Fibroblast of gingiva (primary cell): ENCODE data around the gene RBM20.

Experiments
- DNase-seq: peaks from one replicate; pipeline ENCODE4 v3.0.0-alpha.2; 2011; ENCODE audit warnings: low read depth

The RBM20 gene

DNA sequence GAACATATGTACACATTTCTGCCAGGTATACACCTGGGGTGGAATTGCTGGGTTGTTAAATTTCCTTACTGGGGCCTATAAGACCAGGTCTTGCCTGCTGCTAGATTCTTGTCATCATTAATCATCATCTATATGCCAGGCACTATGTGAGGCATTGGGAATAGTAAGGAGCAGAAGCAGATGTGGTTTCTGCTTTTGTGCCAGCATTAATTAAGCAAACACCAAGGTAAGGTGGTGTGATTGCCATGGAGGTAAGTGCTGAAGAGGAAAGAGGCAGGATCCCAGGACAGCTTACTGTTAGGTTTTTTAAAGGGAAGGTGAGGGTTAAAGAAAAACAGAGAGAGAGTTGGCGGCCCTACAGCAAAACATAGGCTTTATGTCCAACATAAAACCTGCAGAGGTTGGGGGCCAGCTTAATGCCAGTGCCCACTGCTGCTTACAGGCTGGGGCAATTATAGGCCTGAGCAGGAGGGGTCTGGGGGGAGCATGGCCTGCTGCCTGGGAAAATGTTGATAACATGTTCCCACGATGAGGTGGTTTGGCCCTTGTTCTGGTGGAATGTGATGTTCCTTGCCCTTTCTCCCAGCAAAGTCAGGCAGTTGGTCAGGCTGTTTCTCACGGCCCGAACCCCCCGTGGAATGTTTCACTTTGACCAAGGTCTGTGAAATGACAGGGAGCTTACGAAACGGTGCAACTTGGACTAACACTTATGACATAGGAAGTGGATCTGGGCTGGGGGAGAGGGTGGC is 93.9 kb downstream of the RBM20 start:
- no peak for DNase-seq

DNA sequence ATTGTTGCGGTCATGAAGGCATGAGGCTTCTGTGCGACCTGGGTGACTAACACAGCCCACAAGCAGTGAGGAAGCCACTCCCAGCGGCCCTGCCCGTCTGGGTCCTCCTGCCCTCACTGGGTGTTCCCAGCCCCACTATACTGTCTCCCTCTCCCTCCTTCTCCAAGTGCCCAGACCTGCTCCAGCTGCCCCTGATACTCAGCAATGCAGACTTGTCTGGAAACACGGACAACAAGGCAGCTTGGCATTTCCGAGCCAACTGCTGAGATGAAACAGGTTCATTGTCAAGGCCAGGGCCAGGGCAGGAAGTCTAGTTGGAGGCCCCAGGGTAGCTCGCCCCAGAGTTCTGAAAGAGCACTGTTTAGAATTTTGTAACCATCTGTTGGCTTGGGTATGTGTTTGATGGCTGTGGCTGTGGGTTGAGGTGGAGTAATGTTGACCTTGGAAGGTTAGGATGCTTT is 95.7 kb downstream of the RBM20 start:
- no peak for DNase-seq

DNA sequence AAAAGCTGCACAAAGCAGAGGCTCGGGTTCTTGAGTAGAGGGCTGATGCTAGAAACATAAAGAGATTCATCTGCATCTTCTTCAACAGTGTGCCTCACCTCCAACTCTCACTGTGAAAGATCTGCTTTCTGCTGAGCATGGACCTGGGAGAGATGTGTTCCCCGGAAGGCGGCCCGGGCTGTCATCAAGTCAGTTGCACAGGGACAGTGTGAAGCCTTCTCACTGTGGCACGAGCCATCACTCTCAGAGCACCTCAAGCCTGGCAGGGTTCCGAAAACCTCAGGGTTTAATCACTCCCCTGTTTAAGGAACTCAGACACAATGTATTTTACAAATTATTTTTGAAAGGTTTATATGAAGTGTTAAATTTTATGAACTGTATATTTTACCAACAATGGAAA is 98.7 kb downstream of the RBM20 start:
- no peak for DNase-seq

DNA sequence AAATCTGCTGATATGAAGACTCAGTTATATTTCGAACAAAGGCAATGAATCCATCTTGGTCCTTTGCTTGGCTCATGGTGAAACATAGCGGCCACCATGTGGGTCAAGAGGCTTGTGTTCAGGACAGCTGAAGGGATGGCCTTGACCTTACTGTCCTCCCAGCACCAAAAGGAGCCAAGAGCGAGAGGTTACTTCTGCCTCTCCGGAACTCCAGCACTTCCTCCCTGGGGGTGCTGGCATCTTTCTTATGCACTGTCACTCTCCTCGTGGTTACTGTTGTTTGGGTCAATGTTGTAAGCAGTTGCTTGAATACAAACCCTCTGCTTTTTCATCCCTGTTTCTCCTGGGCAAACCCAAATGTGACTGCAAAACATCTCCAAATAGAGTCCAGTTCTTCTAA is 100.6 kb downstream of the RBM20 start:
- DNase-seq = no peak

DNA sequence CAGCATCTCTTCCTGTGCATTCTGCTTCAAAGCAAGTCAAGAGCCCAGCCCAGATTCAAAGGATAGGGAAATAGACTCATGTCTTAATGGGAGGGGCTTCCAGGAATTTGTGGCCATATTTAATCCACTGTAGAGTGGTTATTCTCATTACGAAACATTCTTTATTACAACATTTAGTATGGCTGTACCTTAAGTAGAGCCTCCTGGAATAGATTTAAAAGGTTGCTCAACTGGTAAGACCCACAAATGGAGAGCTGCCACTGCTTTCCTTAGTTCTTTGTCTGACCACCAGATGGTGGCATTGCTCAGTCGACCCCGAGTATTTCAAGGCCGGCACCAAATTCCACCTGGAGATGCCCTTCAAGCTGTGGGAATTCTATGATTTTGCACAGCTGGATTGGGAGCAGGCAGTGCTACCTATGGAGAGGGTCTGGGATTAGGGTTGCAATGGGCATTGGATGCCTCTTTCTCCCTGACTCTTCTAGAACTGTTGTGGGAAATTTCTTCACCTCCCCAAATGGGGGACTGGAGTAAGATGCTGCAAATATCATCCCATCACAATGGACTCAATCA is 102.2 kb downstream of the RBM20 start:
- DNase-seq = peak; percentile 74

DNA sequence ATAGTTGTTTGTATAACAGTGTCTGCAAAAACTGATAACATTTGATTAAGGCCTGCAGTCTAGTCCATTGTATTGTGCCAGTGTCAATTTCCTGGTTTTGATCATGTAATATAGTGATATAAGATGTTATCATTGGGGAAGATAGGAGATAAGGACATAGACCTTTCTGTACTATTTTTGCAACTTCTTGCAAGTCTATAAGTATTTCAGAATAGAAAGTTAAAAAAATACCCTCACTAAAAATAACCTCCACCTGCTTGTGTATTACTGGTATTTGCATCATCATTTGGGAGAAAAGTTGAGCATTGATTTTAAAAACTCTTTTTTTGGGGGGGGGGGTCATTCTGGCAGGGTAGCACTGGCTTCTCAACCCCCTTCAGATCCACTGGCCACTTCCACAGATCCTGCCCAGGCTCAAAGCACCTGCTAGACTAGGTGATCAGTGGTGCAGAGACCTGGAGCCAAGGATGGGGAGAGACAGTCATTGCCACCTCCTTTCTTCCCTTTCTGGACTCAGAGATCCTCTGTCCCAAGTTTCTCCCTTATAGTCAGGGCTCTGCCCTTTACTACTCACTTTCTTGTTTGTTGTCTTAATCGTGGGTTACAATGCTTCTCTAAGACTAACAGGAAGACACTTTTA is 103.0 kb downstream of the RBM20 start:
- no peak for DNase-seq

DNA sequence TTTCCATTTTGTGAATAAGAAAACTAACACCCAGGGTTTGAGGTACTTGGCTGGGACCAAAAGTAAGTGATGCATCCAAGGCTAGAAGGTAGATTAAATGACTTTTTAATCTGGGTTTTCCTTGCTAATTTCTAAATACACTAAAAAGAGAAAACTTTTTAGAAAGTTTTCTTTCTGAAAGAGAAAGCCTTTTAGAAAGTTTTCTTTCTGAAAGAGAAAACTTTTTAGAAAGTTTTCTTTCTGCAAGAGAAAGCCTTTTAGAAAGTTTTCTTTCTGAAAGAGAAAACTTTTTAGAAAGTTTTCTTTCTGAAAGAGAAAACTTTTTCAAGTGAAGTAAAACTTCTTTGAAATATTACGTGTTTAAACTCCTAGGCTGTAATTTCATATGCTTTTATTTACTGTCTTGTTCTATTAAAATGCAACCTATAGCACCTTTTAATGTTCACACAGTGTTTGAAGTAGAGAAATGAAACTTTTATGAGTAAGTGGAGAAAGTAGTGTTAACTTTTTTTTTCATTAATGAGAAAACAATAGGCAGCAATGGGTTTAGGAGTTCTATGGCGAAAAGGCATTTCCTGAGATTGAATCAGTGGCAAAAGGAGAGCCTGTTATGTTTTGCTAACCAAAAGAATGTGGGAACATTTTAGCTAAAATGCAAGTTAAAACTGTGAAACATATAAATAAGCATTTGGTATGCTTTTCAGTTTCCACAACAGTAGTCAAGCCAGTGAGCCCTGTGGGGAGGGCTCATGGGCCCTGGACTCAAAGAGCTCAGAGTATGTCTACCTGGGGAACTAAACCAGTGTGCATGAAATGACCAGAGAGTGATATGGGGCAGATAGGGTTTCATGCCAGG is 103.7 kb downstream of the RBM20 start:
- DNase-seq = no peak

DNA sequence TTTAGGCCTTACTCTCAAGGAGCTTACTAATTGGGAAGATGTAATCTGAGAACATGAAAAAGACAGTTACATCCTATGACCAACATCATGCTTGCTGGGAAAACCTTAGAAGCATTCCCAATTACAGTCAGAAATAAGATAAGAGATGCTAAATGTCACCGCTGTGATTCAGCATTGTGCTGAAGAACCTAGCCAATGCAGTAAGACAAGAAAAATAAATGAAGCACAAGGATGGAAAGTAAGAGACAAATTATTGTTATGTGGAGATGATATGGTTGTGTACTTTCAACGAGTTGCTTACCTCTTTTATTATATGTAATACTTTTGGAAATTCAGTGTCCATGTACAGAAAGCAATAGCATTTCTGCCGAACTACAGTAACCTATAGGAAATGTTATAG is 104.8 kb downstream of the RBM20 start:
- DNase-seq = no peak

DNA sequence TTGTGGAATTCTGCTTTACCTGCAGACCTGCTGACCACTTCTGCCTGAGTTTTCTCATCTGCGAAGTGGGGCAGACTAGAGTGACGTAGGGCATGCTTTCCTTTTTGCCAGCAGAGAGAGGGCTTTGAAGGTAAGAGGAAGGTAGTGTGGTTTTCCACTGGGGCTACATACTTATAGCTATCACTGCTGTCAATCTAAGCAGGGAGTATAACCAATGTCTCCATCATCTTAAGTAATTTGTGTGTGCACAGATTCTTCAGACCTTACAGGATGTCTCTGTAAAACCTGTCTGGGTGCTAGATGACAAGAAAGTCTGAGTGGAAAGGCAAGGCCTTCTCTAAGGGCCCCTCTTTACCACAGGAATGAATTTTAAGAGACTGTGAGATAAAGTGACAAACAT is 106.8 kb downstream of the RBM20 start:
- DNase-seq = no peak

DNA sequence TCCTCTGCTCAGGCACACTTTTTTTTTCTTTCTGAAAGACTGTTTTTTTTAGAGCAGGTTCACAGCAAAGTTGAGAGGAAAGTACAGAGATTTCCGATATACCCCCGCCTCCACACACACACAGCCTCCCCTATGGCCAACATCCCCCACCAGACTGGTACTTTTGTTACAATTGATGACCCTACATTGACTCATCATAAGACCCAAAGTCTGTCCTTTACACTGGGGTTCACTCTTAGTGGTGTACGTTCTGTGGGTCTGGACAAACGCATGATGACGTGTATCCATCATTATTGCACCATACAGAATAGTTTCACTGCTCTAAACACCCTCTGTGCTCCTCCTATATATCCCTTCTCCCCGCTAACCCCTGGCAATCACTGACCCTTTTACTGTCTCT is 107.7 kb downstream of the RBM20 start:
- DNase-seq = no peak

DNA sequence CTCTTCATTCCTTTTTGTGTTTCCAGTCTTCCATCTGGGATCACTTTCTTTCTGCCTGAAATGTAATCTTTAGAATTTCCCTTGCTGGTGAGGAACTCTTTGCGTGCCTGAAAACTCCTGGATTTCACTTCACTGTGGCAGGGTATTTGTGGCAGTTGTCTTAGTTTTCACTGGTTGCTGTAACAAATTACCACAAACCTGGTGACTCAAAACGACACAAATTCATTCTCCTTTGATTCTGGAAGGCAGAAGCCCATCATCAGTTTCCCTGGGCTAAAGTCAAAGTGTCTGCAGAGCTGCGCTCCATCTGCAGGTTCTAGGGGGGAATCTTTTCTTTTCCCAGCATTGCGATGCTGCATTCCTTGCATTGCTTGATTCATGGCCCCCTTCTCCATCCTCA is 109.3 kb downstream of the RBM20 start:
- DNase-seq = no peak

DNA sequence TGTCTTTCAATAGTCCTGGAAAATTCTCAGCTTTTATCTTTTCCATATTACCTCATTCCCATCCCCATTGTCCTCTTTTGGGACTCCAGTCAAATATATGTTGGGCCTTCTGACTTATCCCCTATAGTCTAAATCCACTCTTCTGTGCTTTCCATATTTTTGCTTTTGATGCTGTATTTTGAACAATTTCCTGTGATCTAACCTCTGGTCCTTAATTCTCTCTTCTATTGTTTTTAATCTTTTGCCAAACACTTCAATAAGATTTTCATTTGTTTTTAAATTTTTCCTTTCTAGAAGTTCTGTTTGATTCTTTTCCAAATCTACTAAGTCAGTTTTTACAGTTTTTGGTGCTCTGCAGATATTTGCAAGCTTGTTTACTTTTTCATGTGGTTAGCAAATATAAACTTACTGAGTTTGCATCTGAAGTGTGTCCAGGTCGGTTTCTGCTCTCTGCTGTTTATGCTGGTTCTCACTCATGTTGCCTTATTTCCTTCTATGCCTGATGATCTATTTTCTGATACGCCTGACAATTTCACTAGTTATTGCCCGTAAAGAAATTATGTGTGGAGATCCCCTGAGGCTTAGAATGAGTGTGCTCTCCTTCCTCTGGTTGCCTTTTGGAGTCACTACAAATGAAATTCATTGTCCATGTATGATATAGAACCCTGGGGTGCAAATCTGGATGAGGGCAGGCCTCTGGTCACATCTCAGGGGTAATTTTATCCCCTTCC is 110.4 kb downstream of the RBM20 start:
- no peak for DNase-seq

DNA sequence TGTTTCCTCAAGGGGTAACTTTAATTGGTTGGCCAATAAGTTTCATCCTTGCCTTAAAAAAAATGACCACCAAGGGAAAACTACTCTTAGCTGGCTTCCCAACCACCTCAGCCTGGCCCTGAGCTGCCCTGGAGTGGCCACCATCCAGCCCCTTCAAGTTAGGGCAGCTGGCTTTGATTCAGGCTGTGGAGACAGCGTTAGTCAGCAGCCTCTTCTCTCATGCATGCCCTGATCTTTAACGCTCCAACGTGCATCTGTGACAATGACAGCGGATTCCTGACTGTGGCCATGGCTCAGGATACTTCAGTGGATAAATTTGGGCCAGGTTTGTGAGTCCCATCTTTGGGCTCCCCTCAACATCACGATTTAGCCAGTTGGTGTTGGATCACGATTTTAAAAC is 111.6 kb downstream of the RBM20 start:
- no peak for DNase-seq

DNA sequence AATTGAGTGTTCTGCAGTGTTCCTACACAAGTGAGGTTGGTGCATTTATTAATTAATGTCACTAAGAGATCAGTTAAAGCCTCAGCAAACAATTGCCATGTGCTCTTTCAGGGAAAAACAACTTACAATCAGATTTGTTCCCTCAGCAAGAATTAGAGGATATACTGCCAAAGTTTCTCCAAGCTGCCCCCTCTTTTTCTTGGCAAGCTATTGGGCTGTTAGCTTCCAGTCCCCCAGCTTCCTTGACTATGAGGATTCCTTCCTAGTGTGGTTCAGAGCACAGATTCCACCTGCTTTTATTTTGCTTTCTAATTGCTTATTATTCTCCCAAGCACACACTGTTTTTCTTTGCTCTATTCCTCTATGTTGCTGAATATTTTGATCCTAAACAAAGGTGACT is 112.7 kb downstream of the RBM20 start:
- no peak for DNase-seq

DNA sequence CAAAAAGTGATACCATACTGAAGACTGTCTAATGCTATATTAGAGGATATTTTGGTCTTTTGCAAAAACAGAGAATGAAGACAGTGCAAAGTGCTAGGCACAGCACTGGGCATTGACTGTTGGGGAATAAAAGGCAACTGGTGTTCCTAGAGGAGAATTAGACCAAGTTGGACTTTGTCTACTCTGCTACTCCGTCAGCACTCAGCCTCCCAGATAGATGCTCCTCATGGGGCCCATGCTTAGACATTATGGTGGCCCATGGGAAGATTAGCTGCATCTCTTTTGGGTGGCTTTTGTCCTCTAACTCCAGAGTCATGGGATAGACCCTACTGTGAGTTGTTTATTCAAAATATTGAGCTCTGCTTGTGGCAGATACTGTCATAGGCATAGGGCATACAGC is 113.5 kb downstream of the RBM20 start:
- DNase-seq = no peak

DNA sequence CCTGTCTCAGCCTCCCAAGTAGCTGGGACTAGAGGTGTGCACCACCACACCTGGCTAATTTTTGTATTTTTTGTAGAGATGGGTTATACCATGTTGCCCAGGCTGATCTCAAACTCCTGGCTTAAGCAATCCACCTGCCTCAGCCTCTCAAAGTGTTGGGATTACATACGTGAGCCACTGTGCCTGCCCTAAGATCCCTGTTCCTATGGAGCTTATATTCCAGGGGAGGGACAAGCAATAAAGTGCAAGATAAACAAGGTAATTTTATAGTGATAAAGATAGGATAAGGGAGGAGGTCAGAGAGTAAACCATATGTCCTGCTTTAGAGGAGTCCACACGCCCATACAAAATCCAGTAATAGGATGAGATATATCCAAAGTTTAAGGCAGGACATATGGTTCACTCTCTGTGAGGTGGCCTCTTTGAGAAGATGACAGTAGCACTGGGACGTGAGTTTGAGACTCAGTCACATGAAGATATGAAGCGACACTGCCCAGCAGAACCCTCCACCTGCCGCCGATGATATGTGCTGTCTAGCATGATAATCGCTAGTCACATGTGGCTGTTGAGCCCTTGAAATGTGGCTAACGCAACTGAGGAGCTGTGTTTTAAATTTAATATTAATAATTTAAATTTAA is 114.1 kb downstream of the RBM20 start:
- no peak for DNase-seq

DNA sequence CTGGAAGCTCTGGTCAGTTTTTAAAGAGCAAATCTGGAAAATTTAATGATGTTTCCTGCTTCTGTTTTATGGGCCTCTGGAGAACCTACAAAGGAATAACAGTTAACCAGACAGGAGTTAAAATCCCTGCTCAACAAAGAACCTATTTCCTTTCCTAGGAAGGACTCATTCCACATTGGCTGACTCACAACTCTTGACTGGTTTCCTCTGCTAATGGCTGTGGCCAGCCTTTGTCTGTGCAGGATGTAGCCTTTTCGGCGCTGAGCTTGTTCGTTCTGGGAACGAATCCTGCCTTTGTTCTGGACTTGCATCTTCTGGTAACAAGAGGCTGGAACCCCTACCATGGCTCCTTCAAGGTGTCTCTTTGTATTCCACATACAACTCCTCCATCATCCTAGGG is 114.8 kb downstream of the RBM20 start:
- DNase-seq = no peak

DNA sequence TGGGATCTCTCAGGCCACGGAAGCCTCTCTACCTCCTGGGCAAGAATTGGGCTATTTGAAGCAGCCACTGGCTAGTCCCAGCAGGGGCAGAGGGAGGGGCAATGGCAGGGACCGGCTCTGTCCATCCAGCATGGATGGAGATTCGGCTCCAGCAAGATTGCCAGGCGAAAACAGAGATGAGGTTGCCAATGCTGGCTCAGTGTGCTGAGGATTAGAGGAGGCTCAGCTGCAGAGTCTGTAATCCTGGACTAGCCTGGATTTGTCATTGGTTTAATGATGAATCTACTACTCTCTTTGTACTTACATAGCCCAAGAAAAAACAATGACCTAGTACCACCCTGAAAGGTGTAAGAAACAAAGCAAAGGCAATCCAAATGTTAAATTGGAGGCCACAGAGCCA is 115.4 kb downstream of the RBM20 start:
- no peak for DNase-seq

DNA sequence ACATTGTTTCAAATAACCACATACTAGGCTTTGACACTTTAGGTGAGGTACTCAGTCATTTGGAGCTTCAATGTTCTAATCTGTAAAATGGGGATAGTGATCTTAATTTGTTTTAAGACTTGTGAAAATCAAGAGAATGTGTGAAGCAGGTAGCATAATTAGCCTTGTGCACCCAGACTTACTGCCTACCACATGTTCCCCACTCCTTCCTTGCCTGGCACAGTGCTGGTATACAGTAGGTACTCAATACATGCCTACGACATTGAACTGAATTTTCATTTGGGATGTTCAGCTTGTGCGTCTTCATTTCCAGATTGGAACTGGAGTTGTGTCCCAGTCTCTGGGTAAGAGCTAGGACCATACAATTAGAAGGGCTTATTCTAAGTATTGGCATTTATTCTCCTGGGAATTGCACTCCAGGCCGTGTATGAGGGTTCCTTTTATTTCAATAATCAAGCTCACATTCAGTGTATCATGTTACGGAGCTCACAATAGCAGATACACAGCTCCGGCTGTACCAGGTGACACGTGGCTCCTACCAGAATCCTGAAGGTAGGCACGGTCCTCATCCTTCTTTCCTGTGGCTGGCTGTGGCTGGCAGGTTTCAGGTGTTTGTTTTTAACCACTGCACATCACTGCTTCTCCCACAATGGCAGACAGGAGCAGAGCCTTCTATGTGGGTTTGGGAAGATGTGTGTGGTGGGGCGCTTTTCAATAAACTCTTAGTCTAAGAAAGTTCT is 118.1 kb downstream of the RBM20 start:
- DNase-seq = no peak

DNA sequence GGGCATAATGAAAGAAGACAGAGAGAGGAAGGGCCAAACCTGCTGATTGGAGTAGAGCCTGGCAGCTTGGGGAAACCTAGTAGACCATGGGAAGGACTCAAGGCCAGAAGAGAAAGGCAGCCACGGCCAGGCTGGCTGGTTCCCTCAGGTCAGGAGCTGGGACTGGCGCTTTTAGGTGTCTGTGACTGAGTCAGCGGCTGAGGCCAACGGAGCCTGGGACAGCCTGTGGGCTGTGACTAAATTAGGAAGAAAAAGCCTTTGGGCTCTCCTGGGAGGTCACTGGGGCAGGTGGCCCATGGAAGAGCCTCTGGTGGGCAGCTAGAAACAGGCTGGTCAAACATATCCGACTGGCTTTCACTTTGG is 118.7 kb downstream of the RBM20 start:
- DNase-seq = no peak

DNA sequence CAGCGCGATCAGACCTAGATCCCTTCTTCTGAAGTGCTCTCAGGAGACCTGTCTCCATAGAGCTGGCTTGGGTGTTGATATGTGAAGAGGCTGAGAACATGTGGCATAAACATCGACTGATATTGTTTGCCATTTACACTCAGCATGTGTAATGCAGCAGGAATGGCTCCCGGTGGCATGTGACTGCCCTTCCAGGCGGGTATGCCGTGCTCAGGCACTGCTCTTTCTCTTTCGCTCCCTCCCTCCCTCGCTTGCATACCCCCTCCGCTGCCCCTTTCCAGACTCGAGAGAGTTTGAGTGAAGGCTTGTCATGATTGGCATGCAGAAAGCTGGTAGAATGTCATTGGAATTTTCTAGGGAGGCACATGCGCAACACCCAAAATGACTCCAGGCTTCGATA is 120.2 kb downstream of the RBM20 start:
- no peak for DNase-seq
